Measurements from ENCODE around the gene MAPK8.
"Not testable (repeated sequence)": the region's sequence is repeated elsewhere in the genome, so short reads cannot be mapped to it uniquely, and the experiment has no call there.

MAPK8 gene

DNA sequence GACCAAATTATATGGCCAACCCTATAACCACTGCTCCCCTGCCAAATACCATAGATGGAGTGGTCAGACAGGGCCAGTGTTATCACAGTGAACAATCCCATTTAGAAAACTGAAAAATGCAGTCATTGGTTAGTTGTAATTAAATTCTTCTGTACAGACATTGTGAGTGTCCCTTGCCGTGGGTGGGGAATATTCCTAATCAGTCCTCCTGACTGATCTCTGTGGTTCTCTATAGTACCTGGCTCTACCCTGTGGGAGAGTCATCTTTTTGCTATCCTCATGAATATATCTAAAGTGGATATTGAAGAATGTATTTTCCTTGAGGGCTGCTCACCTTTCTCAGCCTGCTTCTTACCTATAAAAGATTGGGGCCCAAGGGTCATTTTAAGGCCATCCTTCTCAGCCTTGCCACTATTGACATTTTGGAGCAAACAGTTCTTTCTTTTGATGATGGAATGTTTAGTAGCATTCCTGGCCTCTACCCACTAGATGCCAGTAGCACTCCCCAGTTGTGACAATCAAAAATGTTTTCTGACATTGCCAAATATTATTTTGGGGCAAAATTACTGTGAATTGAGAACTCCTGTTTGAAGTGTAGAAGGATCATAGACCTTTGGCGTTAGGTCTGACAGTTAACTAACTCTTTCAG lies 110.2 kb downstream of the MAPK8 start:
- DNase-seq (ENCODE audit: low read depth in 2 of 2), result no peak

DNA sequence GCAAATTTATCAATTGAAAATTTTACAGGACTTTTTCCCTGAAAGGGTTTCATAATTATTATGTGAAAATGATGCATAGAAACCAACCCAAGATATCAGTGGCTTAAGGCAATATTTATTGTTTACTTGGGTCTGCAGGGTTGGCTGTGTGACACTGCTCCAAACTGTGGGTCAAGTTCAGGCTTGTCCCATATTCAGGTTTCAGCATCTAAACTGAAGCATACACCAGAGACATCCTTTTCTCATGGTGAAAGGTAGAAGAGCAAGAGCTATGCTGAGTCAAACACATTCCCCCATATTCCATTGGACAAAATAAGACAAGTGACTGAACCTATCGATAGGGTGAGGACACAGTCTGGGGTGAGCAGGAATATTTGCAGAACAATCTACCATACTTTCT lies 110.9 kb downstream of the MAPK8 start:
- no peak for DNase-seq (ENCODE audit: low read depth in 2 of 2)

DNA sequence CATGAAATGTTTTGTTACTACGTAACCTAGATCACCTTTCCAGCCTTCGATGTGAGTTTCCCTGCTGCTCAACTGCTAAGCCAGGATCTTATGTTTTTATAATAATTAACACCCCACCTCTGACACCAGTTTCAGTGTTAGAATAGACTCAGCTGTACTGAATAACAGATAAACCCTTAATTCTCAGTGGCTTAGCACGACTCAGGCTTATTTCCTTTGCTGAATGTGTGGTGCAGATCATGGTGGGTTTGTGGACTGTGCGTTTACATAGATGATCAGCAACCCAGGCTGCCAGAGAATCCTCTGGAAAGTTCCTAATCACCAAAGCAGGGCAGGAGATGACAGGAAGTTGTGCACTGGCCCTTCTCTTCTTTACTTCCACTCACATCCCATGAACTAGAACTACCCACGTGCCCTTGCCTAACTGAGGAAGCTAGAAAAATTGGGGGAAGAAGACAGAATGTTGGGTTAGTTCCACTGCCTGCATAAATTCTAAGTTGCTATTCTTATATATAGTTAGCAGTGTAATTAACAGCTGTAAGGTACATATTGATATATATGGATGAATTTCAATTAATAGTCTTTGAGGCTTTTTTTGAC lies 111.8 kb downstream of the MAPK8 start:
- DNase-seq (ENCODE audit: low read depth in 2 of 2), result no peak

DNA sequence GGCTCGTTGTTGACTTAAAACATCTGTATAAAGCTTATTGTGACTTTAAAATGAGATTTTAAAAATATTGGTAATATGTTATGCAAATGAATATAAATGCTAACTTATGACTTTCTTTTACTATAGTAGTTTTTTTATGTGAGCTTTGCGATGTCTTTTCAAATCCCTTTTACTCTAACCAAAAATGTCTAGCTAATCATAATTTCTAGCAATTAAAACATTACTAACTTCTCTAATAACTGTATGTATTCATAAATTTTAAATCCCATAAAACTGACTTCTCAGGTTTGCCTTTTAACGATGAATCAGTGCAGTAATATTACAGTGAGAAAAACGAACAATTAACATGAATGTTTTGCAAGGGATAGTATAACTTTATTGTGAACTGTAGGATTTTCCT lies 113.2 kb downstream of the MAPK8 start:
- no peak for DNase-seq (ENCODE audit: low read depth in 2 of 2)

DNA sequence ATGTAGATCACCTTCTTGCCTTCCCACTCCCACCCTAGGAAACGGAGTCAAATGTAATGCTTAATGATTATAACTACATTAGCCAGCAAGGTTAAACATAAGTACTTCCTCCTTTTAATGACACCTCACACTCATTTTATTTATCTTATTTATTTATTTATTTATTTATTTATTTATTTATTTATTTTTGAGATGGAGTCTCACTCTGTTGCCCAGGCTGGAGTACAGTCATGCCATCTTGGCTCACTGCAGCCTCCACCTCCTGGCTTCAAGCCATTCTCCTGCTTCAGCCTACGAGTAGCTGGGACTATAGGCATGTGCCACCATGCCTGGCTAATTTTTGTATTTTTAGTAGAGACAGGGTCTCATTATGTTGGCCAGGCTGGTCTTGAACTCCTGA lies 115.4 kb downstream of the MAPK8 start:
- DNase-seq (ENCODE audit: low read depth in 2 of 2), result not testable (repeated sequence)

DNA sequence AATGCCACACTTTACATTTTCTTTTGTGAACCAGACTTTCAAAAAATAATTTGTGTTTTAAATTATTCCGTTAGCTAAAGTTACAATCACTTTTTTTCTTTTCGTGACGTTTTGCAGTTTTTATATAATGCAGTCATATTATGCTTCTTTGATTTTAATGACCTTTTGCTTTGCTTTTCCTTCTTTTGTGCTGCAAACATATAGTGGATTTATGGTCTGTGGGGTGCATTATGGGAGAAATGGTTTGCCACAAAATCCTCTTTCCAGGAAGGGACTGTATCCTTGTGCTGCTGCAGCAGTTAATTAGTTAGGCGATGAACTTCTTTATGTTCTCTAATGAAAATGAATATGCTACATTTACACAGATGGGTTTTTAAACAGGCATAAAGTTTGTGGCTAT lies 117.4 kb downstream of the MAPK8 start:
- no peak for DNase-seq (ENCODE audit: low read depth in 2 of 2)

DNA sequence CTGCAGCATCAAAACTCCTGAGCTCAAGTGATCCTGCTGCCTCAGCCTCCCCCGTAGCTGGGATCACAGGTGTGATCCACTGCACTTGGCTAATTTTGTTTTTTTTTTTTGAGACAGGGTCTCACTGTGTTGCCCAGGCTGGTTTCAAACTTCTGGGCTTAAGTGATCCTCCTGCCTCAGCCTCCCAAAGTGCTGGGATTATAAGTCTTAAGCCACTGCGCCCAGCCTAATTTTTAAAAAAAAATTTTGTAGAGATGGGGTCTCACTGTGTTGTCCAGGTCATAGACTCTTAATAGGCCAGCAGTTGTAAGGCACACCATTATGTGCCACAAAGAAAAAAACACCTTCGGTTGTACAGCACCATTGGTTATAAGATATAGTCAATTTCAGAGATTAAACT lies 122.4 kb downstream of the MAPK8 start:
- no peak for DNase-seq (ENCODE audit: low read depth in 2 of 2)

DNA sequence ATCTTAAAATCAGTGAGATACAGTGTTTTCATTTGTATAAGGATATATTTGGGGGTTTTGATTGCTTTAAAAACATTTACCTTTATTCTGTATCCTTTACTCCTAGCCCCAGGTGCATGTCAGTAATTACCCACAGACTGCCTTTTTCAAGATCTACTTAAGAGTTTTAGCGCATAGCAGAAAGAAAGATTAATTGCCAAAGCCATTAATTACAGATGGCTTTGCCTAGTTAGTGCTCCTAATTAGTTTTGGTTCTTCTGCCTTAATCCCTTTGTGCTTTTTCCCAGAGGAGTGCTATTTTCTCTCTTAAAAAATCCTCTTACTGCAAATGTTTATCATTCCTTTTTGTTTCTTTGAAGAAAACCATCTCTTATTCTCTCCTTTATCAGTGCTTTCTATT lies 122.8 kb downstream of the MAPK8 start:
- DNase-seq (ENCODE audit: low read depth in 2 of 2), result no peak

DNA sequence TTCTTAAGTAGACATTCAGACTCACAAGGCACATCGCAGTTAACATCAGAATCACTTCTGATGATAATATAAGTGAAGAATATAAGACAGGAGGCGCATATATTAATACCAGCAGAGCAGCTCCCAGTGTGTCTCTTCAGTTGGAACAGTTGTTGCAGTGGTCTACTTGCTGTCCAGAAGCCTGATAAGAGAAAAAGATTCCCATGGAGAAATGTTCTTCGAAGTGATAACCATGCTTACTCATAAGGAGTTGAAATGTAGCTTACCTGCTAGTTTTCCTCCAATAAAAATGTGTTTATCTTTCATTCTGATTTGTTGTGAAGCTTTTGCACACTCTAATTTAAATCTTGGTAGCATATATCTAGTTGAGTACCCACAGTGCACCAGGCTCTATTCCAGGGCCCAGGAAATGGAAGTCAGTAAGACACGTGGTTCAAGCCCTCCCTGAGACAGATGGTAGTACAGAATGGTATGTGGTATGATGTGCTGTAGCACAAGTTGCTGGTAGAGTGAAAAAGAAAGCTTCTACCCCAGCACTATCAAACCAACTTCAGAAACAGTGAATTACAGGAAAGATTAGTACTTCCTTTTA lies 124.0 kb downstream of the MAPK8 start:
- no peak for DNase-seq (ENCODE audit: low read depth in 2 of 2)

DNA sequence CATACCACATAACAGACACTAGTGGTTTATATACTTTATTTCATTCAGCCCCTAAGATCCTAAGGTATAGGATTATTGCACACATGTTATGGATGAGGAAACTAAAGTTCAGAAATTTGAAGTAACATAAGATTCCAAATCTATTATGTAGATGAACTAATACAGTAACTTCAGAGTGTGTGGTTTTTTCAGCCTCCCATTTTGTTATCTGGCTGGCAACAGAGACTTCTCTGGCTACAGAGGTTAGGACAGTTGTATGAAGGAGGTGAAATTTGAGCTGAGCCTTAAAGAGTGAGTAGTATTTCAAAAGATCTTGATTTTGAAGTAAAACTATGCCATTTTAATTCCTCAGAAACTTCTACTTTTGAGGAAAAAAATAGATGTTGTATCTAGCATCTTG lies 125.4 kb downstream of the MAPK8 start:
- DNase-seq (ENCODE audit: low read depth in 2 of 2), result no peak

DNA sequence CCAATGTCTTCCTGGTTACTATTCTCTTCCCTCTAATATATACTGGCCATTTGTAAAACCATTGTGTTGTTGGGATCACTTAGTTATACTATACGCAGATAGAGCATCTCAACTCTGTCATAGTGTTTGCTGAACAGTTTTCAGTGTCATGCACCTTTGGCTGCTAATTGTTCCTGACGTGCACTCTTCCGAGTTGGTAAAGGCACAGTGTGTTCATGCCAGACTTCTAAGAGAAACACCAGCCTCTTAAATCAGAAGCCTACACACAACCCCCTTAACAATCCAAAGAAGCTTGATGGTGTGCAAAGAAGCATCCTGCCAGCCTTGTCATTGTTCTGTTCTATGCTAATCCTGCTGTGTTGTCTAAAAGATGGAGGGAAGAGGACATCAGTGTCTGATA lies 131.1 kb downstream of the MAPK8 start:
- DNase-seq (ENCODE audit: low read depth in 2 of 2), result no peak

DNA sequence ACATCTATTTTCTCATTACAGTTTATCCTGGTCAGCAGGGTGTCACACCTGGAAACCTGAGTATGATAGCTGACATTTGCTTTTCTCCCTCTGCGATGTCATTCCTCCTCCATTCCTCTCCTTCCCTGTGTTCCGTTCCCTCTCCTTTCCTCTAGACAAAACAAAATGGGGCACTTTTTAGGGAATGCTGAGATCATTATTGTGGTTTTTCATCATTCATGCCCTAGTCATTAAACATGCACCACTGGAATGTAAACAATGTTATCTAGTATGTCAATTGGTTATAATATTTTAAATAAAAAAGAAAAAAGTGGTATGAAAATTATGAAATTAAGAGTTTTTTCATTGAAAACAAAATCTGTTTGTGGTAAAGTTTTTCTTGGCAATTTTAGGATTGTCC lies 132.6 kb downstream of the MAPK8 start:
- DNase-seq (ENCODE audit: low read depth in 2 of 2), result no peak

DNA sequence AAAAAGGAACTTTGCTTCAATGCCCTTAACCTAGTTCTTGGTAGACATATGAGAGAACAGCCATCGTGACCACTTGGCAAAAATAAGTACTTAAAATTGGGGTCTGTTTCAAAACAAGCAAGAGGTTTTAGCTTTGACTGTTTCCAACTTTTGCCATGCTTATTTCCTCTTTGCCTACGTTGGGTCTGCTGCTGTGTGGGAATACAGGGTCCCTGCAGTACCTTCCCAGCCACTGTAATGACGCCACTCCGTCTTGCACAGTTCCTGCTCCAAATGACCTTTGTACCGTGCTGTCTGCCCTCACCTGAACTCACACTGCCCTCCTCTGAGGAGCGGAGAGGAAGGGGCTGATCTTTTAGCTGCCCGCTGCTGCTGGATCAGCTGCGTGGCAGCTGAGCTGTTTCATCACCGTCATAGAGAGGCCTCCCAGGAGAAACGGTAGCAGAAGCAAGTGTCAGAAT lies 133.1 kb downstream of the MAPK8 start:
- no peak for DNase-seq (ENCODE audit: low read depth in 2 of 2)

DNA sequence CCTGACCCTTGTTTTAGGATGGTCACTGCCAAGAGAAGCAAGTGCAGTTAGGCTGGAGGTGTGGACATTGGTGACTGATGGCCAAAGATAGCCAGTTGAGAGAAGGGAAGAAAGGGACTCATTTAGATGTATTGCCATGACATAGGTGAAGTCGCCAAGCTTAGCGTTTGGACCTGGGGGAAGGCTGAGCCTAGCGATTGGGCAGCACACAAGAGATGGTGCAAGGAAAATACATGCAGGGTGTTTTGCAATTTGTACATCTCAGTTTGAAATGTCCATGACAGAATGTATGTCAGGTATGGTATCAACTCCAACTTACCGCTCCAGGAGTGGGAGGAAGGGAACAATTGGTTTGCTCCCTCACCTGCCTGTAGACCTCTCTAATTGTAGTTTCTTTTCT lies 134.3 kb downstream of the MAPK8 start:
- no peak for DNase-seq (ENCODE audit: low read depth in 2 of 2)

DNA sequence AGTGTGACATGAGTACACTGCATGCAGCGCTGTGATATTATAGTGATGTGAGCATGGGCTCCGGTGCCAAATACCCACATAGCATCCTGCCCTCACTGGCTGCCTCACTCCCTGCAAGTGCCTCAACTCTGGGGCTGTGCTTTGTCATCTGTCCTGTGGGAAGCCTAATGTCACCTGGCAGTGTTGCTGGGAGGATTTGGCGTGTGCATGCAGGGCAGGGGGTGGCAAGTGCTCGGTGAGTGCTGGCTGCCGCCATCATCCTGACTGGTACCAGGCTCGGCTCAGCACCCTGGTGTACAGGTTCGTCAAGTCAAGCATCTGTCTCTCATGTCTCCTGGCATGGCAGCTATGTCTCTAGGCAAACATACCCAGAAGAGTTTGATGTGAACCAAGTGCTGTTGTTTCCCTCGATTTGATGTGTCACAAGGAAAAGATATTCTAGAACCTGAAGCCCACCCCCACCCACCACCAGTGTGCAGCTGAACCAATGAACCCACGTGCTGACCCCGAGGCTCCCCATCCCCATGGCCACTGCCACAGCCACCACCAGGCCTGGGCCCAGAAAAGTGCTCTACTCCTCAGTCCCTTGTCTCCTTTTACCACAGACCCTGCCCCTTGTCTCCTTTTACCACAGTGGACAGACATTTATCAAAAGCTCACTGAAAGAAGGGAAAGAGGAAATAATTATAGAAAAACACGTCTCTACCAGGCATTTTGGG lies 135.8 kb downstream of the MAPK8 start:
- no peak for DNase-seq (ENCODE audit: low read depth in 2 of 2)

DNA sequence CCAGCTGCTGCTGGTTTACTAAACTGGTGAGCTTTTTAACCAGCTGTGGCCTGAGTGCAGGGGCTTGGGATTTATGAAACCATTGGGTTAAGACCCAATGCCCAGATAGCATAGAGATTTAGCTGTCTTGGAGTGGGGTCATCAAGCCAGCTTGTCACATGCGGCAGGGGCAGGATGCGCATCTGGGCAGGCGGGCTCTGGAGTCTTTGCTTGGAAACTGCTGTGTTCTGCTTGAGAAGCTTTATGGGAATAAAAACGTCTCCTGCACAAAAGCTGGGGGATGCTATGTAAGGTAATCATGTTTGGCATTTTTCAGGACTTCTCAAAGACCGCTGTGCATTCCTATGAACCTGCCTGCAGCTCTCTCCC lies 136.3 kb downstream of the MAPK8 start:
- DNase-seq (ENCODE audit: low read depth in 2 of 2), result no peak

DNA sequence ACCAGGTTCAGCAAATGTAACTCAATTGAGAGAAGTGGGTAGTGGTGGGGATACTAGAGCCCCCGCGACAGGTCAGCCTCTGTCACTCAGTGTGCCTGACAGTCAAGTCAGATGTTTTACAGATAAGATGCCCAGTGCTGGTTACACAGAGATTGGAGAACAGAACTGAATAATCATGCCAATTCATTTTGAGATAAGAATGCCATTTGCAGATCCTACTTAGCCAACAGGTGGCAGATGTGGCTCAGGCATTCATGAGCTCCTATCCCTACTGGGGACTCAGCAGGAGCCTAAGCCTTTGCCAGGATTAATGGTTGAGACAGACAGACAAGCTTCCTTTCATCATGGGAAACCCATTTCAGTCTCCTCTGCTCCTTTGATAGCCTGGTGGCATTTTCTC lies 137.8 kb downstream of the MAPK8 start:
- no peak for DNase-seq (ENCODE audit: low read depth in 2 of 2)

DNA sequence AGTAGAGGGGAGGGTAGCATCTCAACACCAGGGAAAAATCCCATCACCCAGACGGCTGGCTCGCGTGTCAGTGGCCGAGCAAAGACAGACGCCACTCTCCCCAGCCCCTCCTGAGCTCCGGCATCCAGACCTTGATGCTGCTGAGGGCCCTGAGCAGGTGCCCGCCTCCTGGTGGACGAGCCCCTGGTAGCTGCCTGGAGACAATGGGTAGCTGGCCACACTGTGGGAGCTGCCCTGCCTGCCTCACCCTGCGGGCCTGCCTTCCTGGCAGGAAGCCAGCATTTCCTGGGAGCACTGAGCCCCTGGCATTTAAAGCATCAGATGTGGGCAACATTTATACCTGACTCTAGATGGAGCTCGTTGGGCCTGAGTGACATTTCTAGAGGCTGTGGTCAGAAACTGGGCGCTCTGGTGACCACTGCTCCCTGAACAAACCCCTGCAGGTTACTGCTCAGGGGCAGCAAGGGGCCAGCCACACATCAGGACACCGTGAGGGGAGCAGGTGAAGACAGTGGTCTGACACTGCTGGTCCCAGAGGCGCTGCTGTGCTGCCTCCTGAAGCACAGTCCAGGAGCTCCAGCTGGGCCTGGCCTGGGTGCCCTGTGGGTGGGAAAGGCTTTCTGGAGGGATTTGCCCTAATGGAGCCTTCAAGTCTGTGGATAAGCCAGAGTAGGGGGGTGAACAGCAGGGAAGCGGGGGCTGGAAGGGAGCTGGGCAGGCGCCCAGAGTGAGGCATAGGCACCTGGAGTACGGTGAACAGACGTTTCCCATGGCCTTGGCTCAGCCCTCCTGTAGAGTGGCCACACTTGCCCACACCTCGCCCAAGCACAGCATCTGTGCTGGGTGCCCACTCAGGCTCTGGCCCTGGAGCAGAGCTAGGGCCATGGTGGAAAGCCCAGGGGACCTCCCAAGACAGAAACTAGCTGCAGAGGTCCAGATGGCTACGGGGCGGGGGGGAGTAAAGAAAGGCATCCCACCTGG lies 138.7 kb downstream of the MAPK8 start:
- no peak for DNase-seq (ENCODE audit: low read depth in 2 of 2)

DNA sequence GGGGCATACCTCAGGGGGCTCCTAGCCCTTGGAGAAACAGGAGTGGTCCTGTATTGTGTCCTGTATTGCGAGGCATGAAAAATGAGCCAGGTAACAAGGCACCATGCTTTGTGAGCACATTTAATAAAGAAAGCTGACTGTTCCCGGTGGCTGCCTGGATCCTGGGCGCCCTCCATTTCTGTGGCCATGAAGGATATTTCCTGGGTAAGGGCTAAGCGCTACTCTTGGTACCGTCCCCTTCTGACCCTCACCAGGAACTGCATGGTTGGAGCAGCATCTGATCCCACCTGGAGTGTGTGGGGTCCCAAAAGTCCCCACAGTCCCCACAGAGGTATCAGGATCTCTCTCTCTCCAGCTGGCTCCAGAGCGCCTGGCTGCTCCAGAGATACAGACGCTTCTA lies 139.5 kb downstream of the MAPK8 start:
- no peak for DNase-seq (ENCODE audit: low read depth in 2 of 2)

DNA sequence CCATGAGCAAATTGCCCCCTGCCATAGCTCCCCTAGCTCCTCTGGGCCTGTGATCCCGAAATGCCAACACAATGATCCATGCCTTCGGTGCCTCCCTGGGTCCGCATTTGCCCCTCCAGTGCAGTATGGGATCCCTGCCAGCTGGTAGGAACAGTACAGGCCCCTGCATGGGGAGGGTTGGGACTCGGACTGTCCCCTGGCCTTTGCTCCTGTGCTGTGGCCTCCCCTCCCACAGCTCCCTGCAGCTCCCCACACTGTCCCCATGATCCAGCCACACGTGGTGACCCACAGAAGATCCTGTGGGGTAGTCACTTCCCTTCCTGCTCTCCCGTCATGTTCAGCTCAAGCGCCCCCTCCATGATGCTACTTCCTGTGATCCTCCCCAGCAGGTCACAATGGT lies 140.3 kb downstream of the MAPK8 start:
- no peak for DNase-seq (ENCODE audit: low read depth in 2 of 2)

DNA sequence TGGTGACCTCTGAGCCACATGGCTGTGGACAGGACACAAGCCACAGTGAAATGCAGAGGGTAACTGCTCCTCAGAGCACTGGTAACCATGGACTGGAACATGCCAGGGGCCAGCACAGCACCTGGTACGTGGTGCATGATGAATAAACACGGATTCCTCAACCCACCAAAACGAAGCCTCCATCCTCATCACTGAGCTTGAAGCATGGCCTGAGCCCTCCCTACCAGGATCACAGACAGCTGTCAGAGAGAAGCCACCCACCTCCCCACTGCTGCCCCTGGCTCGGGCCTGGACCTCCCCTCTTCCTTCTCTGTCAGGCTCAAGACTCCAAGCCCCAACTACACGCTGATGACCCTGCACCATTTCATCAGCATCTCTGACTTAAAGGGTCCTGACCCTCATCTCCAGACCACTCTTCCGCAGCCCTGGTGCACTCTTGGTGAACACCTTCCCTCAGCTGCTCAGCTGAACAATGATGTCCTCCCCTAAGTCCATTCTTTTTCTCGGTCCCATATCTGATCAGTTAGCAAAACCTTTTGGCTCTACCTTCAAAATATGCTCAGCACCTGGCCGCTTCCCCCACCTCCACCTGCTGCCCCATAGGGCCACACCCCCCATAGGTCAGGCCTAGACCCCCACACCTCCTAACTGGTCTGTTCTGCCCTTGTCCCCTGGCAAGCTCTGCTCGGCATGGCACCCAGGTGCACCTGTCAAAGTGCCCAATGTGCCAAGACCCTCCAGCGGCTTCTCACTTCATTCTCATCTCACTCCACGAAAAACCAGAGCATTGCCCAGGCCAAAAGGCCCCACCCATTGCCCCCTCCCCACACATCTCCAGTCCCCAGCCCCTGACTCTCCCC lies 141.1 kb downstream of the MAPK8 start:
- DNase-seq (ENCODE audit: low read depth in 2 of 2), result no peak
